NCI-H2227 treated with DMSO at 0.1 percent for 48 hours (cell line): ENCODE results near the gene LHFPL4.
A peak's percentile ranks its signal among the peaks of the same experiment; 100 is the strongest.
"Not testable (repeated sequence)": the region's sequence is repeated elsewhere in the genome, so short reads cannot be mapped to it uniquely, and the experiment has no call there.

Source experiments
- DNase-seq: peaks from one replicate; lab custom pipeline; 2025; lab: John Stamatoyannopoulos, UW

Gene LHFPL4

DNA sequence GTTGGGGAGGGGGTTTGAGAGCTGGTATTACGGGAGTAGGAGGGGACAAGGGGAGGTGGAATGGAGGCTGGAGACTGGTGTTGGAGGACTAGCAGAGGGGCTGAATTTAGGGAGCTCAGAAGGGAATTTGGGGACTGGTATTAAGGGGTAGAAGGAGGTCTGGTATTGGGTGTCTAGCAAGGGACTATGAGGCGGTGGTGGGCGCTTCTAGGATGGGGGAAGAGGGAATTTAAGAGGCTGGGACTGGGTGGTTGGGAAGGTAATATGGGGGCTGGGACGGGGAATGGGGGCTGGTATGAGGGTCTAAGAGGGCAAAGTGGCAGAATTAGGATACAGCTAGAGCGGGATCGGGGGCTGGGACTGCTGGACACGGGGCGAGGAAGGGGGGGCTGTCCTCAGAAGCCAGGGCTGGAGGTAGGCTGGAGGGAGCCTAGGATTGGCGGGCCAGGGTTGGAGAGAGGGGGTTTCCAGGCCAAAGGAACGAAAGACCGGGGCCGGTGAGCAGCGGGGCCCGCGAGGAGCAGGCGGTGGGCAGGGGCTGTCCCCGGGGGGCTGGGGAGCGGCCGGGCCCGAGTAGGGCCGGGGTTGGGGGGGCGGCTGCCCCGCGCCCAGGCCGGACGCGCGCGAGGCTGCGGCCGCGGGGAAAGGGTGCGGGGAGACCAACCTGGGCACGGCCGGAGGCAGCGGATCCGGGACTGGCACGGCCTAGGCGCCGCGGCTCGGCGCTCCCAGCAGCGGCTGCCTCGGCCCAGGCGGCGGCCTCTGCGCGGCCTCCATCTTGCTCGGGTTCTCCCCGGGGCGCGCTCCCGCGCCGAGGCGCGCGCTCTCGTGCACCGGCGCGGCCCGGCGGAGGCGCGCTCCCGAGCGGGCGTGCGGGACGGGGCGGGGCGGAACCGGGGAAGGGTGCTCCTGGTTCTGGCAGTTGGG lies at the start of gene LHFPL4:
Gene LHFPL4, minus strand, starts transcription at position 802 of the 927 bp plus-strand sequence. CDS start 1,143 bp downstream, outside the sequence.
- DNase-seq: no peak

DNA sequence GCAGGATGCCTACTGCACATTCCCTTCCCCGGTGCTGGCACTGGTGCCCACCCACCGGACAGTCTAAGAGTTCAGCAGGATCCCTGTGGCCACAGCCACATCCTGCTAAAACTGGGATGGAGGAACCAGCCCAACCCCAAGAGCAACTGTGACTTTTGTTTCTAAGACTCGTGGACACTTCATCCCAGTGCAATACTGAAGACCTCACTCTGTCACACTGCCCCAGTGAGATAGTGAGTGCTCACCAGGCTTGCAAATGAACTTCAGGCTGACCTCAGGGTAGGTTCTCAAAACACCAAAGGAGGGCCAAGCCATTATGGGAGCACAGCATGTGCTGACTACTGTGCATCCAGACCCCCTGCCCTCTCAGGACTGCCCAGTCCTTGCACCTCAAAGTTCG lies 49.0 kb upstream of the LHFPL4 start:
- DNase-seq: no peak

GRCh38 chr3:9601006-9601581 lies 47.5 kb upstream of the LHFPL4 start:
- not testable (repeated sequence) for DNase-seq

- peak; percentile 26 for DNase-seq
Measured at GRCh38 chr3:9600597-9600996, 47.0 kb upstream of the LHFPL4 start.

DNA sequence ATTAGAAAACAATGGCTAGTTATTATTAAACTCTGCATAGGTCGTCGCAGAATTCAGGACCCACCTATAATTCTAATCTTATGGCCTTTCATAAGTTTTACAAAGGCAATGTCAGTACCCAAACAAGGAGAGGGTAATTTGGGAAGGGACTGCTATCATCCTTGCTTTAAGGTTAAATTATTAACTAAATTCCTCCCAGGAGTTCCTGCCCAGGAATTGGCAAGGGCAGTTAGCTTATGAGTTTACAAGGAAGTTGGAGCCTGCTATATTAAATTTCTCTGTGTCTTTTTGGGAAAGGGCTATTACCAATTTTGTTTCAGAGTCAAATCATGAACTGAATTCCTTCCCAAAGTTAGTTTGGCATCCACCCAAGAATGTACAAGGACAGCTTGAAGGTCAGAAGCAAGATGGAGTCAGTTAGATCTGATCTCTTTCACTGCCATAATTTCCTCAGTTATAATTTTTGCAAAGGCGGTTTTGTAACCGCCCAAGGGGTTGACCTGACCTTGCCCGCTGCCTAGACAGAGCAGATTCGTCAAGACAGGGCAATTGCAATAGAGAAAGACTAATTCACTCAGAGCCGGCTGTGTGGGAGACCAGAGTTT lies 45.3 kb upstream of the LHFPL4 start:
- no peak for DNase-seq

DNA sequence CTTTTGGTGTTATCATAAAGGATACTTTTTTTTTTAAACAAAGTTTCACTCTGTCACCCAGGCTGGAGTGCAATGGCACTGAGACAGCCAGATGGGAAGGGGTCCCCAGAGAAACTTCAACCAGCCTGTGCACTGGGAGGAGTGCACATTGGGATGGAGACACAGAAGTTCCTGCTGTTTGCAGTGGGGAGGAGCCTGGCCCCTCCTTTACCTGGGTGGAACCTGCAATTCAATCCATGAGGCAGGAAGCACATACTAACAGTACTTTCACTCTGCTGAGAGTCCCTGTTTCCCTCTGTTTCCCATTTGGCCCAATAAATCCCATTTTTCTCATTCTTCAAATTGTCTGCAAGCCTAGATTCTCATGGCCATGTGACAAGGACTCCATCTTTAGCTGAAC lies 42.3 kb upstream of the LHFPL4 start:
- DNase-seq: no peak

- not testable (repeated sequence) for DNase-seq
Measured at GRCh38 chr3:9591781-9592180, 38.2 kb upstream of the LHFPL4 start.

DNA sequence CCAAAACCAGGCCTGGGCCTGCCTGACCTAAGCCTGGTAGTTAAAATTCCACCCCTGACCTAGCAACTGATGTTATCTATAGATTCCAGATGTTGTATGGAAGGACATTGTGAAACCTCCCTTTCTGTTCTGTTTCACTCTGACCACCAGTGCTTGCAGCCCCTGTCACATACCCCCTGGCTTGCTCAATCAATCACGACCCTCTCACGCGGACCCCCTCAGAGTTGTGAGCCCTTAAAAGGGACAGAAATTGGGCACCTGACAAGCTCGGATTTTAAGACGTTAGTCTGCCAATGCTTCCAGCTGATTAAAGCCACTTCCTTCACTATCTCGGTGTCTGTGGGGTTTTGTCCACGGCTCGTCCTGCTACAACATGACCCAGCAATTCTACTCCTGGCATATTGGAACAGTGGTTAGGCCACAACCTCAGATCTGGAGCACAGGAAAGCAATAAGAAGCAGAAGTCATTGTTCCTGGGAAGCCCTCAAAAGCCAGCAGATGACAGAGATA lies 36.7 kb upstream of the LHFPL4 start:
- no peak for DNase-seq

DNA sequence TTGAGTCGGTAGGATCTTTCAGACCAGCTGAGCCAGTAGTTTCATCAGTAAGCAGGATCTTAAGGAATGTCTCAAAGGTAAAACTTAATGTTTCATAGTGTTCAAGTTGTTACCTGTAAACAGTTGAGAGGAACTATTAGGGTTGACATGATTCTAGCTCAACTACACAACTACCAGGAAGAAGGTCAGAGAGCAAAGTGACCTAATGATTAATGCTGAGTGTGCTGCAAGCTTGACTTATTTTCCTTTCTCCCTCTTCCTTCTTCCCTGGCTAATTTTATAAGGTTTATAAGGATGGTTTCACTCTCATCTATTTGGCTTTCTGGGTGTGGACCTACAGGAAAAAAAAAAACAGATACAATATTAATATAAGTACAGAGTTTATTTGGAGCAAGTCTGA lies 30.2 kb upstream of the LHFPL4 start:
- DNase-seq: no peak

DNA sequence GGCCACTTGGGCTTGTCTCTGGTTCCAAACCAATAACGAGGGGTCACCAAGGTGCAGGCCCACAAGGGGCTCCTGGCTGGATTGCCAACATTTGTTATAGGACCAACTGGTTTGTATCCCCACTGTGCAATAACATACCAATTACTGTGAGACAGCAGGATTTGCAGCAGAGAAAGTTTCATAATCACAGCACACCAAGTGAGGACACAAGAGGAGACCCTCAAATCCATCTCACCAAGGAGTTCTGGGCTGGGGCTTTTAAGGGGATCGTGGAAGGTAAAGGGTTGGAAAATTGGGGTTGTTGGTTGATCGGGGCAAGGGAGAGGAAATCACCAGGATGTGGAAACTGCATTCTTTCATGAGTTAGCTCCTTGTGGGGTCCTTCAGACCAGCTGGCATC lies 29.7 kb upstream of the LHFPL4 start:
- DNase-seq: no peak

GRCh38 chr3:9582332-9582731 lies 28.7 kb upstream of the LHFPL4 start:
- no peak for DNase-seq

GRCh38 chr3:9581742-9582141 lies 28.1 kb upstream of the LHFPL4 start:
- no peak for DNase-seq

- DNase-seq: no peak
Measured at GRCh38 chr3:9569054-9569453, 15.4 kb upstream of the LHFPL4 start.

- no peak for DNase-seq
Measured at GRCh38 chr3:9565316-9565715, 11.7 kb upstream of the LHFPL4 start.

DNA sequence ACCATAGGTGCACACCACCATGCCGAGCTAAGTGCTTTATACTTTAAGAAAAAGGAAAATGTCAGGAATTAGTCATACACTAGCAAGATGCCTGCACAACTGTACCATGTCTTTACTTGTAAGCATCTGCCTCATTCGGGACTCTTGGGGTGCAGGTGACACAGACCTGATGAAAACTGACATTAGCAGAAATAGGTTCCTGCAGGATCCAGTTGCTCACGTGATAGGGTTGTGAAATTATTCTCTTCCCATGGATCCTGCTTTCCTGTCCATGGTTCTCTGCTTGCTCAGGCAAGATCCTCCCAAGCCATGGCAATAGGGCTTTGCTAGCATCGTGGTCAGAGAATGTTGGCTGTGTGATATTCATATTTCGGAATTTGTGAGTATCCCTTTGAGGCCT lies 10.2 kb upstream of the LHFPL4 start:
- DNase-seq: no peak

GRCh38 chr3:9560056-9560455 lies 6.4 kb upstream of the LHFPL4 start:
- DNase-seq: not testable (repeated sequence)

DNA sequence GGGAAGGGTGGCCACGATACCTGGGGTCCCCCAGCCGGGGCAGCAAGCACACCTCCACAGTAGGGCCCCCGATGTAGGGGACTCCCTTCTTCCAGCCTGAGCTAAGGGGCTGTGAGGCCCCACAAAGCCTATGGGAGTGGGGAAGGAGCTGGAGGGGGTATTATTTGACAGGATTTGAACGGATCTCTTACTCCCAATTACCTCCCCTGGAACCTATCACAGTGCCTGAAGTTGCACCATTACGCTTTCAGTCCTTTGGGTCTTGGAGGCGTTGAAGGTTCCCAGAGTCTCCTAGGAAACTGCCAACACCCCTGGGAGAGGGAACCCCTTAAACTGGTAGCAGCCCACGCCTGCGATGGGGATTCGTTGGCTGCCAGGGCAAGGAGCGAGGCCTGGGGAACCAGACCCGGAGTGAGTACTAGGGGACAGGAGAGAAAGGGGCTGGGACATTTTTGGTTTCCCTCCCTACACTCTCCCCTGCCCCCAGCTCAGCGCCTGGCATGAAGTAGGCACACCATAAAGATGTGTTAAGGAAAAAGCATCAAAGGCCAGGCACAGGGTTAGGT lies 409 bp upstream of the LHFPL4 start:
- DNase-seq: no peak

- DNase-seq: peak; percentile 15
Measured at GRCh38 chr3:9552252-9552999, 1.2 kb downstream of the LHFPL4 start.

- no peak for DNase-seq
Measured at GRCh38 chr3:9550999-9551398, 2.6 kb downstream of the LHFPL4 start.

DNA sequence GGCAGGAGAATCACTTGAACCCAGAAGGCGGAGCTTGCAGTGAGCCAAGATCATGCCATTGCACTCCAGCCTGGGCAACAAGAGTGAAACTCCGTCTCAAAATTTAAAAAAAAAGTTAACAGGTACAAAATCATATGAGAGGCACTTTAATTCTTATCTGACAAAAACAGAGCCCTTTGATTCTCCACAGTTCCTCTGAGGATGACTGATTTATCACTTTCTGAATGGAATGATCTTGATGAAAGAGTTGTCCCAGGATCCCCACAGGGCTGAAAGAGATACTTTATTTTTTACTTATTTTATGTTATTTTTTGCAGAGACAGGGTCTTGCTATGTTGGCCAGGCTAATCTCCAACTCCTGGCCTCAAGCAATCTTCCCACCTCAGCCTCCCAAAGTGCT lies 4.0 kb downstream of the LHFPL4 start:
- DNase-seq: no peak

DNA sequence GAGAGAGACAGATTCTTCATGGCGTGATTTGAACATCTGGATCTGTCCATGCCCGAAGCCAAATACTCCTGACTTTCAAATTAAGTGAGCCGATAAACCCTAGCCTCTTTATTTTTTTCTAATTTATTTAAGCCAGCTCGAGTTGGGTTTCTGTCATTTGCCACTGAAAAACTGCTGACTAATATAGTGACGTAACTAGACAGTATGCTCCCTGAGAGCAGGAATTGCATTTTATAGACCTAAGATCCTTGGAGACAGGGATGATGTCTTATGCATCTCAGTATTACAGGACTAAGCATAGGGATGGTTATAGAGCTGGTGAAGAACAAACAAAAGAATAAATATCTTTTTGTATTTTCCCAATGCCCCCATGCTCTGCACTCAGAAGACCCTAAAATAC lies 4.6 kb downstream of the LHFPL4 start:
- DNase-seq: no peak

GRCh38 chr3:9542182-9542581 lies 11.4 kb downstream of the LHFPL4 start:
- DNase-seq: no peak
